Measurements from ENCODE around the gene GFAP. TPM values are rescaled to one million over a fixed set of nuclear protein-coding genes. Genes with fewer than 3 reads are reported as not detected.

Gene GFAP
- total RNA-seq, 1 experiment from 2014 or later: 1.6 TPM

DNA sequence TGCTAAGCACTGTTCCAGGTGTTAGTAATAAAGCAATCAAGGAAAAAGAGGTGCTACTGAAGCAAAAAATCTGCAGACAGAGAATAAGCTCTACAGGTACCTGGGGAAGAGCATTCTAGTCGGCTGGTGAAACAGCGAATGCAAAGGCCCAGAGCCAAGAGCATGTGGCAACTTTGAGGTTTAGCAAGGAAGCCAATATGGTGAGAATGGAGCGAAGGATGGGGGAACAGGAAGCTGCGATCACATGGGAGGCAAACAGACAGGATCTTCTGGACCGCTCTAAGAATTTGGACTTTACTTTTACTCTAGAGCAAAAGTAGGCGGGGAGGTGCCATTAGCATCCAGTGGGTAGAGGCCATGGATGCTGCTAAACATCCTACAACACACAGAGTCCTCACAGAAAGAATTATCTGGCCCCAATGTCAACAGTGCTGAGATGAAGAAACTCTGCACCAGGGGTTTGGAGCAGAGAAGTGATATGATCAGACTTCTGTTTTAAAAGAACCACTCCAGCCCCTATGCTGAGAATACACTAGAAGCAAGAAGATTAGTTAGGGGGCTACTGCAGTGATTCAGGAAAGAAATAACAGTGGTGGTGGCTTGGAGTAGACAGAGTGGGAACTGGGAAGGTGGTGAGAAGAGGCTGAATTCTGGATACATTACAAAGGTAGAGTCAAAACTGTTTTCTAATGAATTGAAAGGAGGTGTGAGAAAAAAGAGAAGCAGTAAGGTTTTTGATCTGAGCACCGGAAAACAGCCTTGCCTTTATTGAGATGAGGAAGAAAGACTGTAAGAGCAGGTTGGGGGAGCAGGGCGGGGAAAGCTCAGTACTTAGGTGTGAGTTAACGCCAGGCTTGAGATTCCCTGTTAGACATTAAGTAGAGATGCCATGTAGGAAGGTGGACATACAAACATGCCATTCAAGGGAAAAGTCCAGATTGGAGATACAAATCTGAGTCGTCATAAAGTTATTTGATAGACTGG is 27.0 kb downstream of the GFAP start:
- TF ChIP-seq ZNF263 (CRISPR knock-in tag; IDR thresholded peaks at IDR 0.05; ENCODE audit: low read depth) (no peak), NFATC4 (CRISPR knock-in tag; IDR thresholded peaks at IDR 0.05) (no peak), ATF1 (CRISPR knock-in tag; IDR thresholded peaks at IDR 0.05) (no peak), ZNF317 (CRISPR knock-in tag; IDR thresholded peaks at IDR 0.05; ENCODE audit: borderline replicate concordance, low read depth) (no peak), GABPB1 (CRISPR knock-in tag; IDR thresholded peaks at IDR 0.05) (no peak)
- TF ChIP-seq, protein P1, sequence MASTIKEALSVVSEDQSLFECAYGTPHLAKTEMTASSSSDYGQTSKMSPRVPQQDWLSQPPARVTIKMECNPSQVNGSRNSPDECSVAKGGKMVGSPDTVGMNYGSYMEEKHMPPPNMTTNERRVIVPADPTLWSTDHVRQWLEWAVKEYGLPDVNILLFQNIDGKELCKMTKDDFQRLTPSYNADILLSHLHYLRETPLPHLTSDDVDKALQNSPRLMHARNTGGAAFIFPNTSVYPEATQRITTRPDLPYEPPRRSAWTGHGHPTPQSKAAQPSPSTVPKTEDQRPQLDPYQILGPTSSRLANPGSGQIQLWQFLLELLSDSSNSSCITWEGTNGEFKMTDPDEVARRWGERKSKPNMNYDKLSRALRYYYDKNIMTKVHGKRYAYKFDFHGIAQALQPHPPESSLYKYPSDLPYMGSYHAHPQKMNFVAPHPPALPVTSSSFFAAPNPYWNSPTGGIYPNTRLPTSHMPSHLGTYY (CRISPR knock-in tag; IDR thresholded peaks at IDR 0.05): no peak
- Mint-ChIP-seq H3K9me3 (no peaks in the 10 kb centered on the region), H3K27me3 (ENCODE audit: low read depth) (no peaks in the 10 kb centered on the region), H3K4me1 (no peaks in the 10 kb centered on the region), H3K4me3 (no peak overlapping the region), H3K36me3 (peaks cover 32% of the 10 kb centered on the region), H3K27ac (no peak overlapping the region)
- ChIA-PET POLR2A (no interaction called here), CTCF (interaction anchor here (1.4 kb wide), 1 partner anchor 10 kb away, joined by 4 read pairs; no protein-coding TSS in a partner anchor)
- ATAC-seq: no peak
- no peak for DNase-seq (ENCODE audit: low spot score)

DNA sequence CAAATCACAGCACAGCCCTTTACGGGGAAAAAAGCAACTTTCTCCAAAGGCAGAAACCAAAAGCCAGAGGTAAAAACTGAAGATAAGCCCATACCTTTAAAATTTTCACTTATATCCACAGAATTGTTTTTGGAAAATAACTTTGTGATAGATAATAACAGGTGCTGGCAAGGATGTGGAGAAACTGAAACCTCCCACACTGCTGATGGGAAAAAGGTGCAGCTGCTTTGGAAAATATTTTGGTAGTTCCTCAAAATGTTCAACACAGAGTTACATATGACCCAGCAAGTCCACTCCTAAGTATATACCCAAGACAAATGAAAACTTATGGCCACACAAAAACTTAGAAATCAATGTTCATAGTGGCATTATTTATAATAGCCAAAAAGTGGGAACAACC is 28.3 kb downstream of the GFAP start:
- Mint-ChIP-seq H3K4me3 (no peak overlapping the region), H3K9me3 (no peaks in the 10 kb centered on the region), H3K4me1 (no peaks in the 10 kb centered on the region), H3K27me3 (ENCODE audit: low read depth) (no peaks in the 10 kb centered on the region), H3K27ac (no peak overlapping the region), H3K36me3 (peaks cover 41% of the 10 kb centered on the region)
- TF ChIP-seq SP1 (CRISPR knock-in tag; conservative IDR thresholded peaks at IDR 0.05): no peak
- no peak for TF ChIP-seq NFYB (CRISPR knock-in tag; conservative IDR thresholded peaks at IDR 0.05; ENCODE audit: low read depth)
- no peak for TF ChIP-seq ZNF671 (CRISPR knock-in tag; IDR thresholded peaks at IDR 0.05)
- ChIA-PET CTCF (interaction anchor here (1.4 kb wide), 1 partner anchor 8 kb away, joined by 4 read pairs; no protein-coding TSS in a partner anchor), POLR2A (no interaction called here)
- DNase-seq (ENCODE audit: low spot score) (no peak), ATAC-seq (no peak)

DNA sequence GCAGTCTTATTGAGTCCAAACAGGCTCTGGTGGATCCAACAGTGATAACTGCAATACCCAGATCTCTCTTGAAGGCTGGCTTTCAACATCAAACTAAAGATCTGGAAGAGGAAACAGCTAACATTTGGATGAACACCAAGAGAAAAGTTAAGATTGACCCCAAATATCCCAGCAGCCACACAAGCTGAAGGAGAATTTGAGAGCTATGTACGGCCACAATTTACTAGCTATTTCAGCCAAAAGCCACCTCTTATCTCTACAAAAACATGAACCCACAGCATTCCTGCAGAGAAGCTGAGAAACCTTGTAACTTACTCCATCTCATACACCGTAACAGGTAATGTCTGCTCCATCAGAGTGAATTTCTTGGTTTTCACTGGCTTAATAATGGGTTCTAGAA is 30.4 kb downstream of the GFAP start:
- H3K4me3 Mint-ChIP-seq: no peak overlapping the region
- ChIA-PET POLR2A (interaction anchor here (0.6 kb wide), 1 partner anchor 12 kb away, joined by 5 read pairs; no protein-coding TSS in a partner anchor), CTCF (interaction anchor here (0.6 to 1.1 kb wide), 2 partner anchors 10 to 11 kb away, joined by 3 read pairs; no protein-coding TSS in a partner anchor)
- no peaks in the 10 kb centered on the region for H3K27me3 Mint-ChIP-seq (ENCODE audit: low read depth)
- H3K9me3 Mint-ChIP-seq: no peaks in the 10 kb centered on the region
- no peaks in the 10 kb centered on the region for H3K4me1 Mint-ChIP-seq
- DNase-seq (ENCODE audit: low spot score) (no peak), ATAC-seq (no peak)
- TF ChIP-seq ZNF232 (CRISPR knock-in tag; IDR thresholded peaks at IDR 0.05) (no peak), ETV6 (CRISPR knock-in tag; IDR thresholded peaks at IDR 0.05) (no peak), FOXJ3 (CRISPR knock-in tag; IDR thresholded peaks at IDR 0.05; ENCODE audit: borderline replicate concordance) (no peak)
- TF ChIP-seq, protein P1 (CRISPR knock-in tag; IDR thresholded peaks at IDR 0.05): no peak
- H3K27ac Mint-ChIP-seq: no peak overlapping the region
- peaks cover 57% of the 10 kb centered on the region for H3K36me3 Mint-ChIP-seq

DNA sequence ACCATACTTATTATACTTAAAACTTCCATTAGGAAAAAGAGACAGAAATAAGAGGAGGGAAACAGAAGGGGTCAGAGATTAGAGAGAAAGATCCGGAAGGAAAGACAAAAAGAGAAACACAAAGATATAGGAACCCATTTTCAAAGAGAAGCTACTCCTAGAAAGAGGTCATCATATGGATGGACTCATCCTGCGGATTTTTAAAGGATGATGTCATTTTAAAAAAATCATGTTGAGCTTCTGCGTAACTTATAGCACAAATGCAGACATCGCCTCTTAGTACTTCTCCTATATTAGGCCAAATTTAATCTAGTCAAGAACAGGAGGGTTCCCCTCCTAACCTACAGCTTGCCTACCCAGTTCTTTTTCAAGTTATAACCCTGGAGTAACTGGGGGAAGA is 34.2 kb downstream of the GFAP start:
- Mint-ChIP-seq H3K36me3 (peaks cover 75% of the 10 kb centered on the region), H3K27ac (no peak overlapping the region), H3K27me3 (ENCODE audit: low read depth) (no peaks in the 10 kb centered on the region), H3K4me1 (no peaks in the 10 kb centered on the region), H3K9me3 (no peaks in the 10 kb centered on the region), H3K4me3 (no peak overlapping the region)
- ATAC-seq (no peak), DNase-seq (ENCODE audit: low spot score) (no peak)
- POLR2A ChIA-PET: no interaction called here
- TF ChIP-seq, protein P2, sequence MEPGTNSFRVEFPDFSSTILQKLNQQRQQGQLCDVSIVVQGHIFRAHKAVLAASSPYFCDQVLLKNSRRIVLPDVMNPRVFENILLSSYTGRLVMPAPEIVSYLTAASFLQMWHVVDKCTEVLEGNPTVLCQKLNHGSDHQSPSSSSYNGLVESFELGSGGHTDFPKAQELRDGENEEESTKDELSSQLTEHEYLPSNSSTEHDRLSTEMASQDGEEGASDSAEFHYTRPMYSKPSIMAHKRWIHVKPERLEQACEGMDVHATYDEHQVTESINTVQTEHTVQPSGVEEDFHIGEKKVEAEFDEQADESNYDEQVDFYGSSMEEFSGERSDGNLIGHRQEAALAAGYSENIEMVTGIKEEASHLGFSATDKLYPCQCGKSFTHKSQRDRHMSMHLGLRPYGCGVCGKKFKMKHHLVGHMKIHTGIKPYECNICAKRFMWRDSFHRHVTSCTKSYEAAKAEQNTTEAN (CRISPR knock-in tag; IDR thresholded peaks at IDR 0.05): no peak
- TF ChIP-seq, protein P3, sequence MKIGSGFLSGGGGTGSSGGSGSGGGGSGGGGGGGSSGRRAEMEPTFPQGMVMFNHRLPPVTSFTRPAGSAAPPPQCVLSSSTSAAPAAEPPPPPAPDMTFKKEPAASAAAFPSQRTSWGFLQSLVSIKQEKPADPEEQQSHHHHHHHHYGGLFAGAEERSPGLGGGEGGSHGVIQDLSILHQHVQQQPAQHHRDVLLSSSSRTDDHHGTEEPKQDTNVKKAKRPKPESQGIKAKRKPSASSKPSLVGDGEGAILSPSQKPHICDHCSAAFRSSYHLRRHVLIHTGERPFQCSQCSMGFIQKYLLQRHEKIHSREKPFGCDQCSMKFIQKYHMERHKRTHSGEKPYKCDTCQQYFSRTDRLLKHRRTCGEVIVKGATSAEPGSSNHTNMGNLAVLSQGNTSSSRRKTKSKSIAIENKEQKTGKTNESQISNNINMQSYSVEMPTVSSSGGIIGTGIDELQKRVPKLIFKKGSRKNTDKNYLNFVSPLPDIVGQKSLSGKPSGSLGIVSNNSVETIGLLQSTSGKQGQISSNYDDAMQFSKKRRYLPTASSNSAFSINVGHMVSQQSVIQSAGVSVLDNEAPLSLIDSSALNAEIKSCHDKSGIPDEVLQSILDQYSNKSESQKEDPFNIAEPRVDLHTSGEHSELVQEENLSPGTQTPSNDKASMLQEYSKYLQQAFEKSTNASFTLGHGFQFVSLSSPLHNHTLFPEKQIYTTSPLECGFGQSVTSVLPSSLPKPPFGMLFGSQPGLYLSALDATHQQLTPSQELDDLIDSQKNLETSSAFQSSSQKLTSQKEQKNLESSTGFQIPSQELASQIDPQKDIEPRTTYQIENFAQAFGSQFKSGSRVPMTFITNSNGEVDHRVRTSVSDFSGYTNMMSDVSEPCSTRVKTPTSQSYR (CRISPR knock-in tag; IDR thresholded peaks at IDR 0.05): no peak
- TF ChIP-seq EMX1 (CRISPR knock-in tag; IDR thresholded peaks at IDR 0.05) (no peak), ZNF317 (CRISPR knock-in tag; IDR thresholded peaks at IDR 0.05; ENCODE audit: borderline replicate concordance, low read depth) (no peak)
- CTCF ChIA-PET: interaction anchor here (0.5 to 1.6 kb wide), 4 partner anchors 81 to 106 kb away, joined by 3 to 5 read pairs (median 3); no protein-coding TSS in a partner anchor
